HFFc6 (cell line): ENCODE measurements around the gene STK32B. TPM values are rescaled to one million over a fixed set of nuclear protein-coding genes. Genes with fewer than 3 reads are reported as not detected.

Experiments used
- DNase-seq: peaks from one replicate; pipeline ENCODE4 v3.0.0-alpha.2; 2018
- H3K27ac Mint-ChIP-seq: 2 replicates; pipeline ENCODE4 v1.8.0; 2020; ENCODE audit warnings: mild to moderate bottlenecking, mixed read lengths
- H3K27me3 Mint-ChIP-seq: 2 replicates; pipeline ENCODE4 v1.8.0; 2021; ENCODE audit warnings: mild to moderate bottlenecking, moderate library complexity, mixed read lengths; ENCODE audit not compliant: insufficient read depth
- H3K36me3 Mint-ChIP-seq: 2 replicates; pipeline ENCODE4 v1.8.0; 2021; ENCODE audit warnings: low read depth, mixed read lengths
- H3K4me1 Mint-ChIP-seq: 2 replicates; pipeline ENCODE4 v1.8.0; 2020; ENCODE audit warnings: low read depth, mixed read lengths
- H3K4me3 Mint-ChIP-seq: 2 replicates; pipeline ENCODE4 v1.8.0; 2020; ENCODE audit warnings: mild to moderate bottlenecking, moderate library complexity, mixed read lengths
- H3K9me3 Mint-ChIP-seq: 2 replicates; pipeline ENCODE4 v1.8.0; 2020; ENCODE audit warnings: mild to moderate bottlenecking, mixed read lengths
- total RNA-seq, 6 experiments: library from RNA; stranded (reverse); fragmentation: NEBNext Ultra II Directional; extraction: Animal tissue kit (Norgen Biotek cat#: 25700); gene quantifications; 2 replicates in 1 of 6; 3 replicates in 5 of 6; pipeline ENCODE4 v1.2.3, GENCODE V29; 2021
- TF ChIP-seq, protein P1 (sequence below): fragments of 200-600 bp; sonication (generic); IDR thresholded peaks from 2 replicates; pipeline ENCODE4 v1.5.0; 2021; ENCODE audit warnings: antibody characterized with exemption, mild to moderate bottlenecking

Gene STK32B
- total RNA-seq, 6 experiments from 2014 or later = 0.14 to 0.33 (median 0.18) TPM; not detected in 1

GRCh38 chr4:5206016-5206790 is 154.9 kb downstream of the STK32B start:
- Mint-ChIP-seq H3K27me3 (peaks cover under 1% of the 10 kb centered on the region), H3K36me3 (peaks cover 4% of the 10 kb centered on the region; the same call in 1 of the 2 replicates), H3K4me3 (no peak overlapping the region), H3K9me3 (peaks cover 82% of the 10 kb centered on the region), H3K27ac (no peak overlapping the region), H3K4me1 (no peaks in the 10 kb centered on the region)
- DNase-seq = no peak
- TF ChIP-seq, protein P1, sequence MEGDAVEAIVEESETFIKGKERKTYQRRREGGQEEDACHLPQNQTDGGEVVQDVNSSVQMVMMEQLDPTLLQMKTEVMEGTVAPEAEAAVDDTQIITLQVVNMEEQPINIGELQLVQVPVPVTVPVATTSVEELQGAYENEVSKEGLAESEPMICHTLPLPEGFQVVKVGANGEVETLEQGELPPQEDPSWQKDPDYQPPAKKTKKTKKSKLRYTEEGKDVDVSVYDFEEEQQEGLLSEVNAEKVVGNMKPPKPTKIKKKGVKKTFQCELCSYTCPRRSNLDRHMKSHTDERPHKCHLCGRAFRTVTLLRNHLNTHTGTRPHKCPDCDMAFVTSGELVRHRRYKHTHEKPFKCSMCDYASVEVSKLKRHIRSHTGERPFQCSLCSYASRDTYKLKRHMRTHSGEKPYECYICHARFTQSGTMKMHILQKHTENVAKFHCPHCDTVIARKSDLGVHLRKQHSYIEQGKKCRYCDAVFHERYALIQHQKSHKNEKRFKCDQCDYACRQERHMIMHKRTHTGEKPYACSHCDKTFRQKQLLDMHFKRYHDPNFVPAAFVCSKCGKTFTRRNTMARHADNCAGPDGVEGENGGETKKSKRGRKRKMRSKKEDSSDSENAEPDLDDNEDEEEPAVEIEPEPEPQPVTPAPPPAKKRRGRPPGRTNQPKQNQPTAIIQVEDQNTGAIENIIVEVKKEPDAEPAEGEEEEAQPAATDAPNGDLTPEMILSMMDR = no peak

DNA sequence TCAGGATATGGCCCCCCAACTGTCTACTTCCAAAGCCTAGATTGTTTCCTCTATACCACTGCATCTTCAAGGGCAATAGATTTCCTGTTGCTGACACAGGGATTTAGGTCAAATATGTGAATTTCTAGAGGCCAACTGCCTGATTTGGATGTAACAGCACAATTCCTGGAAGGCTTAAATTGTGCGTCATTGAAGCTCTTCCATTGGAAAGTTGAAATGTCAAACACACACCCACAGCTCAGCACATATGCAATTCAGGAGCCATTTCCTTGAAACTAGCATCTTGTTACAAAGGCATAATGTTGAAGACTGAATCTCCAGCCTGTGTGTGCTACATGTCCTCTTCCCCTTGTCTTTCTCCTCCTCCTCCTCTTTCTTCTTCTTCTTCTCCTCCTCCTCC is 158.6 kb downstream of the STK32B start:
- no peak for DNase-seq
- Mint-ChIP-seq H3K4me1 (no peaks in the 10 kb centered on the region), H3K4me3 (no peak overlapping the region), H3K36me3 (peaks cover 4% of the 10 kb centered on the region; the same call in 1 of the 2 replicates), H3K27ac (no peak overlapping the region), H3K9me3 (peaks cover 61% of the 10 kb centered on the region), H3K27me3 (peaks cover 5% of the 10 kb centered on the region)
- TF ChIP-seq, protein P1 = no peak

- TF ChIP-seq, protein P1 = no peak
- peaks cover 5% of the 10 kb centered on the region for H3K27me3 Mint-ChIP-seq
- H3K27ac Mint-ChIP-seq = no peak overlapping the region
- no peak for DNase-seq
- H3K4me1 Mint-ChIP-seq = no peaks in the 10 kb centered on the region
- H3K9me3 Mint-ChIP-seq = peaks cover 62% of the 10 kb centered on the region
- H3K36me3 Mint-ChIP-seq = peaks cover 4% of the 10 kb centered on the region; the same call in 1 of the 2 replicates
- H3K4me3 Mint-ChIP-seq = no peak overlapping the region
Measured at GRCh38 chr4:5211282-5211839, 160.1 kb downstream of the STK32B start.

DNA sequence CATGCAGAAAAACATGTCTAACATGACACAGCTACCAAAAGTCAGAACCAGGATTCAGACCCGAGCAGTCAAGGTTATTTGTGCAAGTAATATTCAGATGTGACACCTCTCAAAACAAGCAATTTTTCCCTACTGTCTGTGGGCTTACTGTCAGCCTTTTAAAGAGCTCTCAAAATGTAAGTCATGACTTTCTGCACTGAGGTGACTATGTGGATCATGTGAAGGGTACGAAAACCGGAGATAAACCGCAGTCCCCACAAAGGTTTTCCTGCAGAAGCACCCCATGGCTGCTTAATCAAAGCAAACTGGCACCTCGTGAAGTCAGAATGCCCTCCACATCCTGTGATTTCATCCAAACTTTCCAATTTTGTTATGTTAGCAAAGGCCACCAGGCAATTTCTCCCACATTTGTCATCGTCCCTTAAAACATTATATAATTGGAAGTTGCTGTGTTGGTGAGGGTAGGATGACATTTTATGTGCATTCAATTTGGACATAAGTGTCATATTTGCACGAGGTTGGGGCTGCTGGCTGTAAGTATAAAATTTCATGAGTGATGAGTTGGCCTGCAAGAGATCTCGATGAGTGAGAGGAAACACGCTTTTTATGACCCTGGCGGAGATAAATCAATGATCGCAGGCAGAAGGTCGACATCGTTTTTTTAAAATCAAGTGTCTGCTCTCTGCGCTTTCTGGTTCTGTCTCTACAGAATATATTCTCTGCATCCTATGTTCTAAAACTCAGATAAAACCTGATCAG is 161.2 kb downstream of the STK32B start:
- TF ChIP-seq, protein P1 = no peak
- H3K27me3 Mint-ChIP-seq = peaks cover 5% of the 10 kb centered on the region
- no peak for DNase-seq
- H3K4me1 Mint-ChIP-seq = no peaks in the 10 kb centered on the region
- no peak overlapping the region for H3K4me3 Mint-ChIP-seq
- H3K9me3 Mint-ChIP-seq = peaks cover 58% of the 10 kb centered on the region
- peaks cover 4% of the 10 kb centered on the region; the same call in 1 of the 2 replicates for H3K36me3 Mint-ChIP-seq
- H3K27ac Mint-ChIP-seq = no peak overlapping the region

GRCh38 chr4:5213087-5213595 is 161.9 kb downstream of the STK32B start:
- TF ChIP-seq, protein P1 = no peak
- DNase-seq = no peak
- Mint-ChIP-seq H3K36me3 (peaks cover 4% of the 10 kb centered on the region; the same call in 1 of the 2 replicates), H3K27ac (no peak overlapping the region), H3K9me3 (peaks cover 56% of the 10 kb centered on the region), H3K4me1 (no peaks in the 10 kb centered on the region), H3K27me3 (peaks cover 5% of the 10 kb centered on the region), H3K4me3 (no peak overlapping the region)
